ENCODE data around the gene TSSK1B. TPM values are rescaled to one million over a fixed set of nuclear protein-coding genes. Genes with fewer than 3 reads are reported as not detected.

TSSK1B gene
- total RNA-seq, 5 donors from 2014 or later (not counting 1 experiment from before 2014, with no cell fraction given) = not detected

DNA sequence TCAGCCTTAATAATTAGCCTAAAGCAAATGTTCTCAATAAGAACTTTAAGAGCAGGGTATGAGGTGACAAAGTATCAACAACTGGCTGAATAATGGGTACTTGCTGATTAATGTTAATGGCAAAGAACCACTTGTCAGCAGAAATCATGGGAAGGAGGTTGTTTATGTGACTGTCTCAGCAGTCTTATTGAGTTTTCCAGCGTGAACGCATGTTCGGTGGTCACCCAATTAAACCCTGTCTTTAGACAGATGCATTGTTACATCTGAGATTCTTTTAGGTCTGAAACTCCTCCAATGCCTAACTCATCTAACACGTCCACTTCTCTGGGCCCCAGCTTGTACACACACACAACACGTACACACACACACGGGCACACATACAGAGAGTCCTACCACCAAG is 18.2 kb upstream of the TSSK1B start:
- no peak overlapping the region for H3K4me3 ChIP-seq (ENCODE audit: control insufficient read depth in 1 of 2, extremely low read depth in 1 of 2, low read length in 1 of 2)
- 94% methylated on average over 3 of the region's 6 CpGs for WGBS (ENCODE audit: insufficient coverage)
- ChIA-PET CTCF (no interaction called here), POLR2A (interaction anchor here in 1 of 2 donors (0.5 kb wide), 1 partner anchor 269 kb away, joined by 5 read pairs; no protein-coding TSS in a partner anchor)
- peaks cover 0 to 3% of the 10 kb centered on the region in 2 experiments for H3K27me3 ChIP-seq (replicated peaks in 1 of 2; ENCODE audit: control insufficient read depth in 2 of 2, extremely low read depth in 1 of 2, insufficient read depth in 2 of 2, low read length in 1 of 2)
- ATAC-seq (replicated peaks in 1 of 4) = no peak
- no peak for DNase-seq
- H3K4me1 ChIP-seq (ENCODE audit: control insufficient read depth in 1 of 2, extremely low read depth in 1 of 2, insufficient read depth in 2 of 2, low read length in 2 of 2) = no peaks in the 10 kb centered on the region
- Mint-ChIP-seq H3K4me1 (peaks cover 6 to 10% (median 7%) of the 10 kb centered on the region in 3 donors), H3K9me3 (no peaks in the 10 kb centered on the region), H3K4me3 (no peak overlapping the region), H3K36me3 (no peaks in the 10 kb centered on the region), H3K27ac (no peak overlapping the region), H3K27me3 (peaks cover 0 to 7% of the 10 kb centered on the region in 2 donors)
- H3K36me3 ChIP-seq (ENCODE audit: control insufficient read depth in 2 of 2, extremely low read depth in 1 of 2, insufficient read depth in 1 of 2, low read length in 1 of 2) = no peaks in the 10 kb centered on the region
- no peak overlapping the region for H3K27ac ChIP-seq (ENCODE audit: low read length)
- no peaks in the 10 kb centered on the region for H3K9me3 ChIP-seq

DNA sequence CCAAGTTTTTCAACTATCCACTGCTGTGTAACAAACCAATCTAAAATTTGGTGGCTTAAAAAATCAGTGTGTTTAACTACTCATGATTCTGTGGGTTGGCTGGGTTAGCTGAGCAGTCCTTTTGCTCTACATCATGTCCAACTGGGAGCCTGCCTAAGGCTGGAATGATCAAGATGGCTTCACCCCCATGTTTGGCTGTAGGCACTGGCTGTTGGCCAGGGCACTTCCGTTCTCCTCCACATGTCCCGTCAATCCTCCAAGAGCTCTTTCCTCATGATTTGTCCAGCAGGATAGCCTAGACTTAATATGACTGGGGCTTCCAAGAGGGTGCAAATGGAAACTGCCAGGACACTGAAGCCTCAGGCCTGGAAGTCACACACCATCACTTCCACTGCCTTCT is 17.0 kb upstream of the TSSK1B start:
- Mint-ChIP-seq H3K27ac (no peak overlapping the region), H3K4me1 (peaks cover 6 to 10% (median 7%) of the 10 kb centered on the region in 3 donors), H3K36me3 (no peaks in the 10 kb centered on the region), H3K27me3 (peaks cover 0 to 11% of the 10 kb centered on the region in 2 donors), H3K9me3 (no peaks in the 10 kb centered on the region), H3K4me3 (no peak overlapping the region)
- Histone ChIP-seq H3K27me3 (replicated peaks in 1 of 2; ENCODE audit: control insufficient read depth in 2 of 2, extremely low read depth in 1 of 2, insufficient read depth in 2 of 2, low read length in 1 of 2) (peaks cover 0 to 6% of the 10 kb centered on the region in 2 experiments), H3K27ac (ENCODE audit: low read length) (no peak overlapping the region), H3K4me3 (ENCODE audit: control insufficient read depth in 1 of 2, extremely low read depth in 1 of 2, low read length in 1 of 2) (no peak overlapping the region), H3K36me3 (ENCODE audit: control insufficient read depth in 2 of 2, extremely low read depth in 1 of 2, insufficient read depth in 1 of 2, low read length in 1 of 2) (no peaks in the 10 kb centered on the region), H3K9me3 (no peaks in the 10 kb centered on the region), H3K4me1 (ENCODE audit: control insufficient read depth in 1 of 2, extremely low read depth in 1 of 2, insufficient read depth in 2 of 2, low read length in 2 of 2) (no peaks in the 10 kb centered on the region)
- ATAC-seq (replicated peaks in 1 of 4) (no peak), DNase-seq (no peak)
- 100% methylated on average over 1 of the region's 2 CpGs for WGBS (ENCODE audit: insufficient coverage)
- ChIA-PET POLR2A (no interaction called here), CTCF (no interaction called here)

DNA sequence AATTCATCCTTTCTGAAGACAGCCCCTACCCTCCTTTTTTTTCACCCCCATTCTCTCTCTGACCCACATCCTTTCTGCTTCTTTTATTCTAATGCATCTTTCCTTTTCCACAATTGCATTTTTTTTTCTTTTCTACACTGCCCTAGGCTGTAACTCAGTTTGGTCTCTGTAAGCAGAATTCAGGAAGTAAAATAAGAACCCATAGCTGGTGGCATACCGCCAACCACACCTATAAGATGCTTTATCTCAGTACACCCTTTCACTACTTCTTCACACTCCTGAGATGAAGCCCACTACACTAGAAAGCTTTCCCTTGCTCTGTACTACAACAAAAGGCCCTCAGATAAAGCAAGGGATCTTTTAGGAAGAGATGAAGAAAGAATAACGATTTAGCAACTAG is 16.1 kb upstream of the TSSK1B start:
- no peak overlapping the region for H3K27ac Mint-ChIP-seq
- peaks cover 6 to 11% (median 10%) of the 10 kb centered on the region in 3 donors for H3K4me1 Mint-ChIP-seq
- Histone ChIP-seq H3K9me3 (no peaks in the 10 kb centered on the region), H3K36me3 (ENCODE audit: control insufficient read depth in 2 of 2, extremely low read depth in 1 of 2, insufficient read depth in 1 of 2, low read length in 1 of 2) (no peaks in the 10 kb centered on the region), H3K27ac (ENCODE audit: low read length) (no peak overlapping the region), H3K4me3 (ENCODE audit: control insufficient read depth in 1 of 2, extremely low read depth in 1 of 2, low read length in 1 of 2) (no peak overlapping the region), H3K27me3 (replicated peaks in 1 of 2; ENCODE audit: control insufficient read depth in 2 of 2, extremely low read depth in 1 of 2, insufficient read depth in 2 of 2, low read length in 1 of 2) (peaks cover 0 to 6% of the 10 kb centered on the region in 2 experiments), H3K4me1 (ENCODE audit: control insufficient read depth in 1 of 2, extremely low read depth in 1 of 2, insufficient read depth in 2 of 2, low read length in 2 of 2) (no peaks in the 10 kb centered on the region)
- H3K4me3 Mint-ChIP-seq = no peak overlapping the region
- POLR2A ChIA-PET = no interaction called here
- peak in 1 of 4 experiments; percentile 36 for ATAC-seq (replicated peaks in 1 of 4)
- H3K27me3 Mint-ChIP-seq = peaks cover 0 to 11% of the 10 kb centered on the region in 2 donors
- CTCF ChIA-PET = no interaction called here
- no peaks in the 10 kb centered on the region for H3K36me3 Mint-ChIP-seq
- no peak for DNase-seq
- no peaks in the 10 kb centered on the region for H3K9me3 Mint-ChIP-seq
- WGBS (ENCODE audit: insufficient coverage) = no CpG with 5 or more reads among the region's 2 CpGs

- ChIA-PET POLR2A (interaction anchor here in 1 of 2 donors (0.9 kb wide), 1 partner anchor 1696 kb away, joined by 3 read pairs; no protein-coding TSS in a partner anchor), CTCF (no interaction called here)
- H3K9me3 Mint-ChIP-seq = no peaks in the 10 kb centered on the region
- ATAC-seq (replicated peaks in 1 of 4) = no peak
- H3K36me3 Mint-ChIP-seq = no peaks in the 10 kb centered on the region
- H3K9me3 ChIP-seq = no peaks in the 10 kb centered on the region
- H3K36me3 ChIP-seq (ENCODE audit: control insufficient read depth in 2 of 2, extremely low read depth in 1 of 2, insufficient read depth in 1 of 2, low read length in 1 of 2) = no peaks in the 10 kb centered on the region
- H3K27me3 ChIP-seq (replicated peaks in 1 of 2; ENCODE audit: control insufficient read depth in 2 of 2, extremely low read depth in 1 of 2, insufficient read depth in 2 of 2, low read length in 1 of 2) = peaks cover 0 to 6% of the 10 kb centered on the region in 2 experiments
- peaks cover 6 to 11% (median 10%) of the 10 kb centered on the region in 3 donors for H3K4me1 Mint-ChIP-seq
- H3K4me3 Mint-ChIP-seq = no peak overlapping the region
- H3K4me3 ChIP-seq (ENCODE audit: control insufficient read depth in 1 of 2, extremely low read depth in 1 of 2, low read length in 1 of 2) = no peak overlapping the region
- 58% methylated on average over 2 of the region's 2 CpGs for WGBS (ENCODE audit: insufficient coverage)
- no peak overlapping the region for H3K27ac Mint-ChIP-seq
- H3K27ac ChIP-seq (ENCODE audit: low read length) = no peak overlapping the region
- DNase-seq = no peak
- no peaks in the 10 kb centered on the region for H3K4me1 ChIP-seq (ENCODE audit: control insufficient read depth in 1 of 2, extremely low read depth in 1 of 2, insufficient read depth in 2 of 2, low read length in 2 of 2)
- peaks cover 3 to 8% of the 10 kb centered on the region in 2 donors for H3K27me3 Mint-ChIP-seq
Measured at GRCh38 chr5:113450462-113450861, 15.7 kb upstream of the TSSK1B start.

DNA sequence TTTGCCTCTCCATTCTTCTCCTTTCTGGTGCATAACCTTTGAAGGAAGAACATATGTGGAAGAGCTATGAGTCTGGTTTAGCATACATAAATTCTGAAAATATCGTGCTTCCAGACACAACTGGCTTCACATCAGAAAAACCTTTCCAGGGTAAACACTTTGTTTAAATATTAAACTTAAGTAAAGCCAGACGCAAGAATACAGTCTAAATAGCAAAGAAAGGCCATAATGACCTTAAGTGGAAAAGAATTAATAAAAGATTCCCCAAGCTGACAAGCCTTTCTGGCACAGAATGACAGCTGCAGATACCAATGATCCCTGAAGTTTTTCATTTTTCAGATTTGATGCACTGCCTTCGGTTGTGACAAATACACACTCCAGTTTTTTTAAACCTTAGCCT is 13.5 kb upstream of the TSSK1B start:
- Histone ChIP-seq H3K4me1 (ENCODE audit: control insufficient read depth in 1 of 2, extremely low read depth in 1 of 2, insufficient read depth in 2 of 2, low read length in 2 of 2) (no peaks in the 10 kb centered on the region), H3K27ac (ENCODE audit: low read length) (no peak overlapping the region), H3K4me3 (ENCODE audit: control insufficient read depth in 1 of 2, extremely low read depth in 1 of 2, low read length in 1 of 2) (no peak overlapping the region), H3K36me3 (ENCODE audit: control insufficient read depth in 2 of 2, extremely low read depth in 1 of 2, insufficient read depth in 1 of 2, low read length in 1 of 2) (no peaks in the 10 kb centered on the region), H3K27me3 (replicated peaks in 1 of 2; ENCODE audit: control insufficient read depth in 2 of 2, extremely low read depth in 1 of 2, insufficient read depth in 2 of 2, low read length in 1 of 2) (peaks cover 3 to 6% of the 10 kb centered on the region in 2 experiments), H3K9me3 (no peaks in the 10 kb centered on the region)
- no peak overlapping the region for H3K4me3 Mint-ChIP-seq
- H3K9me3 Mint-ChIP-seq = no peaks in the 10 kb centered on the region
- ChIA-PET POLR2A (no interaction called here), CTCF (interaction anchor here in 1 of 2 donors (0.6 kb wide), 1 partner anchor 15 kb away, joined by 3 read pairs; no protein-coding TSS in a partner anchor)
- ATAC-seq (replicated peaks in 1 of 4) (no peak), DNase-seq (no peak)
- no CpG with 5 or more reads among the region's 3 CpGs for WGBS (ENCODE audit: insufficient coverage)
- no peaks in the 10 kb centered on the region for H3K36me3 Mint-ChIP-seq
- H3K27ac Mint-ChIP-seq = no peak overlapping the region
- peaks cover 6 to 11% (median 10%) of the 10 kb centered on the region in 3 donors for H3K4me1 Mint-ChIP-seq
- H3K27me3 Mint-ChIP-seq = peaks cover 12 to 17% of the 10 kb centered on the region in 2 donors

- Histone ChIP-seq H3K27me3 (replicated peaks in 1 of 2; ENCODE audit: control insufficient read depth in 2 of 2, extremely low read depth in 1 of 2, insufficient read depth in 2 of 2, low read length in 1 of 2) (peaks cover 3 to 6% of the 10 kb centered on the region in 2 experiments), H3K36me3 (ENCODE audit: control insufficient read depth in 2 of 2, extremely low read depth in 1 of 2, insufficient read depth in 1 of 2, low read length in 1 of 2) (no peaks in the 10 kb centered on the region), H3K4me3 (ENCODE audit: control insufficient read depth in 1 of 2, extremely low read depth in 1 of 2, low read length in 1 of 2) (no peak overlapping the region), H3K4me1 (ENCODE audit: control insufficient read depth in 1 of 2, extremely low read depth in 1 of 2, insufficient read depth in 2 of 2, low read length in 2 of 2) (no peaks in the 10 kb centered on the region), H3K9me3 (no peaks in the 10 kb centered on the region), H3K27ac (ENCODE audit: low read length) (no peak overlapping the region)
- Mint-ChIP-seq H3K27me3 (peaks cover 12 to 20% of the 10 kb centered on the region in 2 donors), H3K27ac (no peak overlapping the region), H3K9me3 (no peaks in the 10 kb centered on the region), H3K4me1 (peaks cover 6 to 11% (median 10%) of the 10 kb centered on the region in 3 donors), H3K4me3 (no peak overlapping the region), H3K36me3 (no peaks in the 10 kb centered on the region)
- CTCF ChIA-PET = interaction anchor here in 1 of 2 donors (0.6 kb wide), 1 partner anchor 14 kb away, joined by 3 read pairs; no protein-coding TSS in a partner anchor
- no peak for DNase-seq
- no peak for ATAC-seq (replicated peaks in 1 of 4)
- 31% methylated on average over 2 of the region's 4 CpGs for WGBS (ENCODE audit: insufficient coverage)
- POLR2A ChIA-PET = no interaction called here
Measured at GRCh38 chr5:113447498-113448050, 12.8 kb upstream of the TSSK1B start.
